NT2/D1 (cell line): ENCODE data around the gene MRPL54.

Source experiments
- YY1 ChIP-seq: IDR thresholded peaks from 2 replicates; pipeline ENCODE4 v1.6.1; 2011; ENCODE audit not compliant: insufficient read length, insufficient read depth
- ZNF274 ChIP-seq: IDR thresholded peaks from 2 replicates; pipeline ENCODE4 v1.6.1; 2011; ENCODE audit warnings: mild to moderate bottlenecking, low read depth, low read length

- TF ChIP-seq YY1 = no peak
- no peak for TF ChIP-seq ZNF274
These were observed 14.1 kb downstream of the MRPL54 start for GRCh38 chr19:3776479-3777040.
